Measurements from ENCODE around the gene ZNF22. TPM values are rescaled to one million over a fixed set of nuclear protein-coding genes. Genes with fewer than 3 reads are reported as not detected.

ZNF22 gene
- total RNA-seq, 1 donor from 2014 or later, result 34.2 TPM

DNA sequence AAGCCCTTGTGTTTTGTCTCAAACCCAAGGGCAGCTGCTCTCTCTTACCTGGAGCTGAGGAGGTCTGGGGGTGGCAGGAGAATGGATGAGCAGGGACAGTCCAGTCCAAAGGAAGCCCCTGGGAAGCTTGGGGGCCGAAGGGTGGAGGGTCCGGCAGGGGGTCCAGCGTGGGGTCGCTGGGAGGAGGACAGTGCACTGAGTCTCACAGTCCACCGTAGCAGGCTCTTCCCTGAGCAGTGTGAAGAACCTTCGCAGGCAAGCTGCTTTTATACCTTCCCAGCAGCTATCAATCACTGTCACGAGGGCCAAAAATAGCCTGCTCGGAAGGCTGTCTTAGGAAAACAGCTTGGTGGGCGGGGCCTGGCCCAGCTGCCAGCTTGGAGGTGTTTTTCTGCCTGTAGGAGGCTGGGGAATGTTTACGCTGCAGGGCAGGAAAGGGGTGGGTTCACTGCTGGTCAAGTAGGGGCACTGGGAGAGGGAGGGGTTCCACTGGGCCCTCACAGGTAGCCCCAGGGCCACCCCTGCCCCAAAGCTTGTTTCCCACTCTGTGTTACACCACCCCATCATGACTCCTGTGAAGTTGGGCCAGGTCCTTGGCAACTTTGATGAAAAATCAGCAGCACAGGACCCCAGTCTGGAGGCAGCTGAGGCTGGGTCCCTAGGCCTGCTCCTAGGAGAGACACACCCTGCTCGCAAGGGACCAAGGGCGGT is 22.0 kb upstream of the ZNF22 start, which contains the start of gene DEPP1:
Gene DEPP1 (minus strand): TSS at position 240 of the 711 bp plus-strand sequence. CDS start 779 bp downstream, outside the sequence.
- Mint-ChIP-seq H3K4me3 (no peak within 1 kb of the TSS), H3K4me1 (peaks cover 11% of the 10 kb centered on the region), H3K27ac (no peak within 1 kb of the TSS), H3K9me3 (no peaks in the 10 kb centered on the region), H3K36me3 (ENCODE audit: low read depth) (no peaks in the 10 kb centered on the region), H3K27me3 (peaks cover 2% of the 10 kb centered on the region)
- POLR2A ChIA-PET, result no interaction called here
- DNase-seq (no peak), ATAC-seq (ENCODE audit: low read depth) (no peak)
- intact Hi-C loops (cut with micrococcal nuclease), result no loop called here
- CTCF ChIA-PET, result interaction anchor here (1.2 to 4.2 kb wide), 2 partner anchors 43 to 47 kb away, joined by 3 to 50 read pairs; no protein-coding TSS in a partner anchor
- TF ChIP-seq, protein P1, sequence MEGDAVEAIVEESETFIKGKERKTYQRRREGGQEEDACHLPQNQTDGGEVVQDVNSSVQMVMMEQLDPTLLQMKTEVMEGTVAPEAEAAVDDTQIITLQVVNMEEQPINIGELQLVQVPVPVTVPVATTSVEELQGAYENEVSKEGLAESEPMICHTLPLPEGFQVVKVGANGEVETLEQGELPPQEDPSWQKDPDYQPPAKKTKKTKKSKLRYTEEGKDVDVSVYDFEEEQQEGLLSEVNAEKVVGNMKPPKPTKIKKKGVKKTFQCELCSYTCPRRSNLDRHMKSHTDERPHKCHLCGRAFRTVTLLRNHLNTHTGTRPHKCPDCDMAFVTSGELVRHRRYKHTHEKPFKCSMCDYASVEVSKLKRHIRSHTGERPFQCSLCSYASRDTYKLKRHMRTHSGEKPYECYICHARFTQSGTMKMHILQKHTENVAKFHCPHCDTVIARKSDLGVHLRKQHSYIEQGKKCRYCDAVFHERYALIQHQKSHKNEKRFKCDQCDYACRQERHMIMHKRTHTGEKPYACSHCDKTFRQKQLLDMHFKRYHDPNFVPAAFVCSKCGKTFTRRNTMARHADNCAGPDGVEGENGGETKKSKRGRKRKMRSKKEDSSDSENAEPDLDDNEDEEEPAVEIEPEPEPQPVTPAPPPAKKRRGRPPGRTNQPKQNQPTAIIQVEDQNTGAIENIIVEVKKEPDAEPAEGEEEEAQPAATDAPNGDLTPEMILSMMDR (IDR thresholded peaks at IDR 0.05), result no peak

DNA sequence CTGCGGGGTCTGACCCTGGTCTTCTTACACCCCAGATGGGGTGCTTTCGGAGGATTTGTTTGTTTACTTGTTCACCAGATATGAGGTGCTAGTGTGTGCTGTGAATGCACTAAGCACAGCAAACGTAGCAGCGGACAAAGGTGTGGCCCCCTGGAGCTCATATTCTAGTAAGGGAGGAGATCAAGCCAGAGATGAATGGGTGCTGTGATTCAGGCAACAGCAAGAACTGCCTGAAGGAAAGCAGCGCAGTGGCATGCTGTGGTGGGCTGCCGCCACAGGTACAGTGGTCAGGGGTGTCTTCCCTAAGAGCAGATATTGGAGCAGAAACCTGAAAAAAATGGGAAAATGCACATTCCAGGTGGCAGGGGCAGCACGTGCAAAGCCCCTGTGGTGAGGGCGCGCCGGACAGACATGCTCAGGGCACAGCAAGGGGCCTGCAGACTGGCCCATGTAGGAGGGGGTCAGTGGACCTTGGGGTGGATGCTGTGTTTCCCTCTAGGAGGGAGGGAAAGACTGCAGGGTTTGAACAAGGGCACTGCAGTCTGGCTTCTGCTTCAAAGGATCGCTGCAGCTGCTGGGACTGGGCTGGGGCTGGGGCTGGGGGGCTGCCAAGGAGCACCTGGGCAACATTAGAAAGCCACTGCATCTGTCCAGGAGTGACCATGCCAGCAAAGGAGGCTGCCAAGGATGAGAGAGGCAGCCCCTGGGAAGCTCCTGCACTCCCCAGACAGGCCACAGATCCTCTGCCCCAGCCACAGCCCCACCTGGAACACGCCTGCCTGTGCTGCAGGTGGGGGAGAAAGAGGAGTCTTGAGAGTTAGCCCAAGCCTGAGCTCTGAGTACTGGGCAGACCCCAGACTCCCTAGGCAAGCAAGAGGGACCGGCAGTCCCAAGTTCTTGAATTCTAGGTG is 21.2 kb upstream of the ZNF22 start:
- ChIA-PET POLR2A (no interaction called here), CTCF (interaction anchor here (1.2 to 4.2 kb wide), 3 partner anchors 44 to 47 kb away, joined by 3 to 50 read pairs (median 5); no protein-coding TSS in a partner anchor)
- Mint-ChIP-seq H3K4me1 (peaks cover 3% of the 10 kb centered on the region), H3K27me3 (peaks cover 2% of the 10 kb centered on the region), H3K36me3 (ENCODE audit: low read depth) (no peaks in the 10 kb centered on the region), H3K9me3 (no peaks in the 10 kb centered on the region), H3K4me3 (no peak overlapping the region), H3K27ac (no peak overlapping the region)
- no peak for DNase-seq
- TF ChIP-seq, protein P1 (IDR thresholded peaks at IDR 0.05), result no peak
- no peak for ATAC-seq (ENCODE audit: low read depth)
- intact Hi-C loops (cut with micrococcal nuclease), result no loop called here

DNA sequence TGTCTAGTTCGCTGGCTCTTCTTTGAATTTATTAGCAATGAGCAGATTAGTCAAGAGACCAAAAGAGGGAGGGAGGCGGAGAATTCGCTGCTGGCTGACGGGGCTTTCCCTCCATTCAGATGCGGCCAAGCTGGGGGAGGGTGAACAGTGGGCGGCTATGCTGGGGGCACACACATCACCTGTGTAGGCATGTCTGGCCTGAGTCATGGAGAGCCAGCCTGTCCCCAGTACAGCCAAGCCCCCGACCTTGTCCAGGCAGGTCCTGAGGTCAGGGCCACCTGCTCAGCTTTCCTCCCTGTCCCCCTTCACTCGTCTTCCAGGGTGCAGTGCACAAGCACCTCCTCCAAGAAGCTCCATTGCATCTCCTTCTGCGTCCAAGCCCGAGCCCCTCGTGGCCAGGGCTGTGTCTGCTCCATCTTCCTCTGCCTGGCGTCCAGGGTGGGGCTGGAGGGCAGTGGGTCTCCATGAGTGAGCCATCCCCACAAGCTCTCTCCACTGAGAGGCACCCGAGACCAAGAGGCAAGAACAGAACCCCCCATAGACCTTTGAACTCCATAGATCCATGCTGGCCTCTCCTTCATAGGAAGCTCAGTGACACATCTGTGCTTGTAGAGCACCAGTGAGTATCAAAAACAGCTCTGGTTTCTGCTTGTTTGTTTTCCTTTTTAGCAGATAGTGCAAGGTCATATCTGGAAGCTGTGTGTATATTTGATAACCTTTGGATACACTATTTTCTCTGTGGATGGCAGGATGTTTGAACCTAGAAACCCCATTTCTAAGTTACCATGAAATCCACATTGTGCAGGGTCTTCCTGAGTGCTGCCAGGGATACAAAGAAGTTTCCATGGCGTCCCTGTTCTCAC is 20.2 kb upstream of the ZNF22 start:
- intact Hi-C loops (cut with micrococcal nuclease), result no loop called here
- DNase-seq (no peak), ATAC-seq (ENCODE audit: low read depth) (no peak)
- ChIA-PET CTCF (interaction anchor here (1.2 kb wide), 1 partner anchor 48 kb away, joined by 5 read pairs; no protein-coding TSS in a partner anchor), POLR2A (no interaction called here)
- Mint-ChIP-seq H3K4me3 (no peak overlapping the region), H3K27me3 (peaks cover 2% of the 10 kb centered on the region), H3K9me3 (no peaks in the 10 kb centered on the region), H3K4me1 (no peaks in the 10 kb centered on the region), H3K36me3 (ENCODE audit: low read depth) (no peaks in the 10 kb centered on the region), H3K27ac (no peak overlapping the region)
- TF ChIP-seq, protein P1 (IDR thresholded peaks at IDR 0.05), result no peak

DNA sequence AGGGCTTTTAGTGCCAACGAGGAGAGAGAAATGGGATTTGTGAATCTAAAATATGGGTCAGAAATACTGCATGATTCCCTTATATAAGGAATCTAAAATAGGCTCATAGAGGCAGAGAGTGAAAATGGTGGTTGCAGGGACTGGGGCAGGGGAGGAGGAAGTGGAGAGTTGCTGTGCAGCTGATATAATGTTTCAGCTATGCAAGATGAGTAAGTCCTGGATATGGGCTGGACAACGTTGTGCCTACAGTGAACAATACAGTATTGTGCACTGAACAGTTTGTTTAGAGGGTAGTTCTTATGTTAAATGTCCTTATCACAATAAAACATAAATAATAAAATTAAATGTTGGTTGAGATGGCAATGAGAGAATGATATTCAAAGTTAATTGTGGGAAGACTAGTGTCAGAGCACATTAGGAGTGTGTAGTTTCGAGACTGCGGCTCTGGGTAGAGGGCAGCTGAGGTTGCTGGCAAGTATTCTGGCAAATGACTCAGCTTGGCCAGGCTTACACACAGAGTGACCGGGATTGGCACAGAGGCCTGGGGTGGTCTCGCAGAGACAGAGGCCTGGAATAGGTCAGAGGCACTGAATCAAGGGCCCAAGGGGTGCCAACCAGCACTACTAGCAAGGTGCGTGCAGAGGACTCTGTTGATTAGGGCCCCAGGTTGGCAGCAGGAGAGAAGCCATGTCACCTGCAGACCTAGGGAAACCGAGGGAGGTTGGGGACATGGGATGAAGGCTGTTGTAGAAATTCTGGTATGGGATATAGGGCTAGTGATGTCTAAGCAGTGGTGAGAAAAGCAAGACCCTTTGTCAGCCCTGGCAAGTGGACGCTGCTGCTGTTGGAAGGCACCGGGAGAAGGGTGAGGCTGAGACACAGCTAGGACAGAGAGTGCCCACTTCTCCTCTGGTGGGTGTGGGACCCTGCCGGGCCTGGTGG is 19.3 kb upstream of the ZNF22 start:
- no peak overlapping the region for H3K27ac Mint-ChIP-seq

More for the DNA sequence above, 19.3 kb upstream of the ZNF22 start:
- ChIA-PET CTCF (no interaction called here), POLR2A (no interaction called here)
- intact Hi-C loops (cut with micrococcal nuclease), result no loop called here
- Mint-ChIP-seq H3K4me3 (no peak overlapping the region), H3K9me3 (no peaks in the 10 kb centered on the region), H3K27me3 (peaks cover 2% of the 10 kb centered on the region), H3K4me1 (no peaks in the 10 kb centered on the region), H3K36me3 (ENCODE audit: low read depth) (no peaks in the 10 kb centered on the region)
- no peak for DNase-seq
- TF ChIP-seq, protein P1 (IDR thresholded peaks at IDR 0.05), result no peak
- ATAC-seq (ENCODE audit: low read depth), result no peak

Data from activated B cell treated with CpG ODN at 0.5 μM for 24 hours (primary cell).